Frontal cortex (tissue), 4 donors: ENCODE data around the gene SPNS3. TPM values are rescaled to one million over a fixed set of nuclear protein-coding genes. Genes with fewer than 3 reads are reported as not detected.

Source experiments
- DNase-seq, 2 donors: peaks; one replicate each; pipeline ENCODE4 v3.0.0; 2012; ENCODE audit warnings: low spot score in 2 of 2
- FAIRE-seq: peaks from 2 replicates; lab custom pipeline; 2012; peaks lifted over from hg19 to GRCh38; lab: Jason Lieb, UNC
- total RNA-seq: library from RNA; depleted of rRNA; stranded (reverse); fragments of >200 nt; gene quantifications from one replicate; pipeline ENCODE4 v1.2.3, GENCODE V29; 2014
- donor health status: control.
- donor health status: control.
- donor health status: control.

The SPNS3 gene
- total RNA-seq, 1 donor from 2014 or later: 0.41 TPM

DNA sequence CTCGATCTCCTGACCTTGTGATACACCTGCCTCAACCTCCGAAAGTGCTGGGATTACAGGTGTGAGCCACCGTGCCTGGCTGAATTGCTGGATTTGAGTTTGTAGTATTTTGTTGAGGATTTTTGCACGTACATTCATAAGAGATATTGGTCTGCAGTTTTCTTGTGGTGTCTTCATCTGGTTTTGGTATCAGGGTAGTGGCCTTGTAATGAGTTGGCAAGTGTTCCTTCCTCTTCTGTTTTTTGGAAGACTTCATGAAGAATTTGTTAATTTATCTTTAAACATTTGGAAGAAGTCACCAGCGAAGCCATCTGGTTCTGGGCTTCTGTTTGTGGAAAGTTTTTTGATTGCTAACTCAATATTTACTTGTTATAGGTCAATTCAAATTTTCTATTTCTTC, 26.9 kb downstream of the SPNS3 start:
- FAIRE-seq: no peak
- DNase-seq: no peak

GRCh38 chr17:4463818-4464476, 30.2 kb downstream of the SPNS3 start:
- peak in 1 of 2 donors; percentile 37 for DNase-seq

DNA sequence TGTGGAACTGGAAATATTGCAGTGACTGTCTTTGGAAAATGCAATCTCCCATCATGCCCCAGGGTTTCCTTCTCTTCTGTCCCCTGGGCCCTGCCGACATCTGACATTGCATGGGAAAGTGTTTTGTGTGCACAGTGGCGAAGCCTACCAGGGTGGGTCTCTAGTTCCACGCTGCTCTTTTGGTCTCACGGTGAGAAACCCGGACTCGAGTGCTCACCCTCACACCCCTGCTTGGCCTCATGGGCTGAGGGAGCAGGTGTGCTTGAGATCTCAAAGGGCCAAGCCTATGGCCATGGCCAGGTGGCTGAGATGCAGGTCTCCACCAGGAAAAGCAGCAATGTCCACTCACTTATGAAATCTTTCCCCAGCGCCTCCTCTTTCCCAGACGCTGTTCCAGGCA, 32.0 kb downstream of the SPNS3 start:
- FAIRE-seq (no peak), DNase-seq (no peak)

More at GRCh38 chr17:4463818-4464476, 30.2 kb downstream of the SPNS3 start:
- no peak for FAIRE-seq

DNA sequence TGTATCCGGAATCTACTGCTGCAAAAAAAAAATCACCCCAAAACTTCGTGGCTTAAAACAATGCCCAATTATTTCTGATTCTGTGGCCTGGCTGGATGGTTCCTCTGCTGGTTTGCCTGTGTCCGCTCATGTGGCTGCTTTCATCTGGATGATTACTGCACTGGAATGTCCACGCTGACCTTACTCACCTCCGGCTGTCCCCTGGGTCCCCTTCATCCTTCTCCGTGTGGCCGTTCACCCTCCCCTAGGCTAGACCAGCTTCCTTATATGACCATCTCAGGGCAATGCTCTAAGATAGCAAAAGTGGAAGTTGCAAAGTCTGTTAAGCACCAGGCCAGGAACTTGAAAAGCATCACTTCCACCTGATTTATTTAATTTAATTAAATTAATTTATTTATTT, 33.5 kb downstream of the SPNS3 start:
- no peak for FAIRE-seq
- DNase-seq: no peak

- FAIRE-seq: no peak
- DNase-seq: no peak
Measured at GRCh38 chr17:4469552-4469951, 35.8 kb downstream of the SPNS3 start.

DNA sequence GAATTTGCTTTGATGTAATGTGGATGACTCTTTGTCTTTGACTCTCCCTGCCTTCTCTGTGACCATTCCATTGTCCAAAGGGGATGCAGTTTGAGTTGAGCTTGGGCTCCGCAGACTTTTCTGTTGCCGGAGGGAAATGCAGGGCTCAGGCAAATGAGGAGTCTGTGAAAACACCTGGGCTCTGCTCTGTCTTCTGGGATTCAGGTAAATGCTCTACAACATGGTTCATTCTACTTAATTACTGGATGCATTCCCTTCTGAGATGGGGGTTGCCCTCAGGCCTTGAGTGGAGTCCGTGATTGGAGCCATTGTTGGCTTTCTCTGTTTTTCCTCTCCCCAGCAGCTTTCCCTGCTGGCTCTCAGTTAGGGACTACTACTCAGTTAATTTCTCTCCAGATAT, 38.5 kb downstream of the SPNS3 start:
- FAIRE-seq (no peak), DNase-seq (no peak)

DNA sequence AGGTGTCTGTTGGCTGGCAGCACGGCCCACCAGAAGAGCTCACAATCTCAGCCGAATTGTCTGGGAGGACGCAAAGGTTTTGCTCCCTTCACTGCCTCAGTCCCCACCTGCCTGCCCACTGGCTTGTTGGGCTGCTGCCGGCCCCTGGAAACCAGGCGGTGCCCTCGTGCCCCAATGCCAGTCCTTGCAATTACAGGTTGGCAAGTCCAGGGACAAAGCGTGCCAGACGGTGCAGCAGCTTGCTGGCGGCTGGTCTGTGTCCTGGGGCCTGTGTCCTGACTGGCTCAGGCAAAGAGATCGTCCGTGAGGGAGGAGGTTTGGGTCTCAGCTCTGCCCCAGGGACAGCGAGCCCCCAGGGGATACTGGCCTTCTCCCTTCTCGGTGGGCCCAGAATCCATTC, 40.4 kb downstream of the SPNS3 start:
- DNase-seq: no peak
- no peak for FAIRE-seq

- no peak for DNase-seq
- FAIRE-seq: no peak
Measured at GRCh38 chr17:4475001-4475400, 41.3 kb downstream of the SPNS3 start.

GRCh38 chr17:4475463-4475862, 41.7 kb downstream of the SPNS3 start:
- no peak for FAIRE-seq
- DNase-seq: no peak

DNA sequence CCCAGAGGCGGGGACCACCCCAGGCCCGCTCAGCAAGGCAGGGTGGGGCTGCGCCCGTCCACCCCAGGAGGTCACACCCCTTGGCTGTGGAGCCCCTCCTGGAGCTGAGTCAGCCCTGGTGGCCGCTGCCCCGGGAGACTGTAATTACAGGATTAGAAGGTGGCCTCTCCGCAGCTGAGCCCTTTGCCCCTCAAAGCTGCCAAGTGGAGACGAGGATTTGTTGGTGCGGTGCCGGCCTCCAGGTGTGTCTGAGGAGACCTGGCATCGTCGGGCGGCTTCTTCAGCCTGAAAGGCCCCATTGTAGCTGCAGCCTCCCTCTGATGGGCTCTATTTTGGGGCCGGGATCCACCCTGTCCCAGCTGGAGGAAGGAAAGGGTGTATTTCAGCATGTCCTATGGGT, 42.3 kb downstream of the SPNS3 start:
- no peak for DNase-seq
- no peak for FAIRE-seq

- no peak for FAIRE-seq
- DNase-seq: no peak
Measured at GRCh38 chr17:4476511-4477070, 42.9 kb downstream of the SPNS3 start.

DNA sequence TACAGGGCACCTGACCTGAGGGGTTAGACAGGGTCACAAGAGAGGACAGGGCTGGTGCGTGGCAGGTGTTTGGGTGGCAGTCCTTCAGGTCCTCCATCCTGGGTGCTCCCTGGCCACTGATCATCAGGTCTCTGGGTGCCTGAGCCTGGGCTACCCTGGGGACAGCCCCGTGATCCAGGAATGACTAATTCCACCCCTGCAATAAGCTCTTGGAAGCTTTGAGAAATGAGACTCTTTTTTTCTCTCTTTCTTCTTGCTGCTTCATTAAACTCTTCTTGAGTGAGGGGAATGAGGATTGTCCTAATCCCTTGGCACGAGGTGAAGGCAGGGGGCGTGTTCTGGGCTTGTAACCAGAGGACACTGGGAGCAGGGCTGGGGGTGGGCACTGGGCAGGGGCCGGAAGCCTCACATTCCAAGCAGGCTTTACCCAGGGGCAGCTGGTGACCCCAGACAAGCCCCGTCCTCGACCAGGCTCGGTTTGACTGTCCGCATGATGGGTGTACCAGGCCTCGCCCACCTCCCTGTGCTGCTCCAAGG, 43.6 kb downstream of the SPNS3 start:
- FAIRE-seq (no peak), DNase-seq (no peak)

DNA sequence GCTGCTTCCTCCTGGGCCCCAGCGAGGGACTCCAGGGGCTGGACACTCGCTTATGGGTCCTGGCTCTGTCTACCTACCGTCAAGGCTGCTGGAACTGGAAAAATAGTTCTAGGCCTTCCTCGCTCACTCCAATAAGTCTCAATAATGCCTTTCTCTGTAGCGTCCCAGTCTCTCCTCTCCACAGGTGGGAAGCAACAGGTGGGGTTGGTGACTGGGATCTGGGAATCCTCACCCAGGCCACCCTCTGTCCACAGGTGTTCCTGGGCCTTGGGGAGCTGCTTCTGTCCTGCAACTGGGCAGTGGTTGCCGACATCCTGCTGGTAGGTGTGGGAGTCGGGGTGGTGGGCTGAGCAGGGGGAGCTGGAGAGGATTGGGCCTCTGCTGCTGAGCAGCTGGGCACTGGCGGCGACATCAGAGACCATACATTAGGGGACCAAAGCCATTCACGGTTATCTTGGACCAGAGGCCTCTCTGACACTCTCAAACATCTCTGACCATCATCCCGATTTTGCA, 44.6 kb downstream of the SPNS3 start:
- FAIRE-seq (no peak), DNase-seq (no peak)

DNA sequence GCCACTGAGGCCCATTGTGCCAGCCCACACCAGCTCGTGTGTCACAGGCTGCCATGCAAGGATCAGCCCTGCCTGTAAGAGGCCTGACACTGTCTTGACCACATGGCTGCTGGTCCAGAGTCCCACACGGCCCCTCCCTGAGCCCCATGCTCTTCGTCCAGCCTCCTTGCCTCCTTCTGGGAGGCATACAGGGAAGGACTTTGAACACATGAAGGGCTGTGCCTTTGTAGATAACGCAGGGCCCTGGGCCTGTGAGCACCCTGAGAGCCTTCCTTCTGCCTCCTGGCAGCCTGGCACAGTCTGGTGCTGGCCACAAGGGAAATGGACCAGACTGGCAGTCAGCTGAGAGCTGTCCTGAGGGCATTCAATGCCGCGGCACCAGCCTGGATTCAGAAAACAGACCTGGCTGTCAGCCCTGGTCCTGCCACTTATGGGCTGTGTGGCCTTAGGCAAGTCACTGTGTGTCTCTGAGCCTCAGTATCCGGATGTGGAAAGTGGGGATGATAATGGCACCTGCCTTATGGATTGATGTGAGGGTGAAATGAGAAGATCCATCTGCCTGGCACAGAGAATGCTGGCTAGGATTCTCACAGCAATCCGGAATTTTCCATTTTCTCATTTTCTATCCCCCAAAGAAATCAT, 45.7 kb downstream of the SPNS3 start:
- DNase-seq (no peak), FAIRE-seq (no peak)

DNA sequence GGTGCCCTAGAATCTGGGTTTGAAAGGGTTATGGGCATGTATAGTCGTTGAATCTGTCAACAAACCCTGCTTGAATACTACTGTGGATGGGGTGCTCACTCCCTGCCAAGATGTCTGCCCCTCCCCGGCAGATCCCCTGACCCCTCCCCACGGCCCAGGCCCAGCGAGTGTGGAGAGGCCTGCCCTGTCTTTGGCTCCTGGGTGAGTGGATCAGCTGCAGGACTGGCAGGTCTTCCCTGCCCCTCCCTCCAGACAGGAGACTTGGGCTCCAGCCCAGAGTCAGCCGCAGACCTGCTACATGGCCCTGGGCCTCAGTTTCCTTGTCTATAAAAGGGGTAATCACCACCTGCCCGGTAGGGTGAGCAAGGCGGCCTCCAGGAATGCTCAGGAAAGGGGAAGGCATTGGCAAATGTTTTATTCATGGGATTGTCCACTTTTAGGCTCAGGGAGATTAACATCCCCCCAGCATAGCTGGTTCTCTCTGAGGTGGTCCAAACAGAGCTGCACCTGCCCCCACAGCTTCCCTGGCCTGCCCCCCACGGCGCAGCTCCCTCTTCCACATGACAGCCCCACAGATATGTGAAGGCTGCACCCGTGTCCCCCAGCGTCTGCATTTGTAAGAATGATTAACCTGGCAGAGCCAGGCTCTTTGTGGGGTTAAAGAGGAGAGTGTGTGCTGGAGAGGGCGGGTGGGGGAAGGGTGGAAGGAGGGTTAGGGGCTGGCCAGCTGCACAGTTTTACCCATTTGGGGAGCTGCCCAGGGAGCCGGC, 46.4 kb downstream of the SPNS3 start:
- DNase-seq (no peak), FAIRE-seq (no peak)

GRCh38 chr17:4480929-4481898, 47.5 kb downstream of the SPNS3 start:
- DNase-seq: no peak

DNA sequence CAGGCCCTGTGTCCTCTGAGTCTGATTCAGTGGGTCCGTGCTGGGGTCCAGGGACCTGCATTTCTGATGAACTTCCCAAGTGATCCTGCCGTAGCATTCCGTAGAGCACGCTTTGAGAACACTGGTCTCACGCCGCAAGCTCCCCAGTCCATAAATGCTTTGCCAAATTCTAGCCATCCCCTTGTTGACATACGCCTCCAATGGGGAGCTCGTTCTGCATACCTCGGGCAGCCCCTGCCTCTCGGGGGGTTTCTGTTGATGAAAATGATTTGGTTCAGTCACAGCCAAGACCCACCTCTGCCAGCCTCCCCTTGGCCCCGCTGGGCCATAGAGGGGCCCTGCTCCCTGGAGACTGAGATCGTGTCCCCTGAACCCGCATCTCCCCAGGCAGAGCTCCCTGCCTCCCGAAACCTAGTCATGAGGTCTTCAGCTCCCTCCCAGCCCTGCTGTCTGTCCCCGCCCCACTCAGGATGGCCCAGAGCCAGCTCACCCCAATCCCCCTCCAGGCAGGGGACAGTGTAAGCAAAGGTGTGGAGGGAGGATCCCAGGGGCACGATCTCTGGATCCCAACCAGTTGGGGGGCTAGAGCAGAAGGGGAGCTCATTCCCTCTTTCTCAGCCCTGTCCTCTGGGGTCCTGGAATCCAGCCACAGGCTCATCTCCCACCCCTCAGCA, 48.7 kb downstream of the SPNS3 start:
- FAIRE-seq (no peak), DNase-seq (no peak)

More at GRCh38 chr17:4480929-4481898, 47.5 kb downstream of the SPNS3 start:
- FAIRE-seq: no peak

GRCh38 chr17:4483012-4483840, 49.5 kb downstream of the SPNS3 start:
- DNase-seq (no peak), FAIRE-seq (no peak)
